Lung (tissue), 12 donors: ENCODE data around the gene TXNDC9. TPM values are rescaled to one million over a fixed set of nuclear protein-coding genes. Genes with fewer than 3 reads are reported as not detected.
"Not testable (repeated sequence)": the region's sequence is repeated elsewhere in the genome, so short reads cannot be mapped to it uniquely, and the experiment has no call there.

Experiments used
- ATAC-seq: fragments of 200-7000 bp; cut with Tn5 transposase; one replicate; pipeline ENCODE4 v1.9.1; 2020; ENCODE audit warnings: moderate number of reproducible peaks; ENCODE audit not compliant: insufficient read depth, low FRiP score
- DNase-seq, 3 donors: peaks; one replicate each; pipeline ENCODE4 v3.0.0-alpha.2; 2013 to 2017
- H3K27ac ChIP-seq, 2 donors: one replicate each; pipeline ENCODE4 v1.5.1; 2013; ENCODE audit warnings: mild to moderate bottlenecking in 2 of 2, moderate library complexity in 2 of 2, control low read depth in 1 of 2, inconsistent platforms in 1 of 2, low read depth in 1 of 2, low read length in 1 of 2
- H3K27me3 ChIP-seq, 3 donors: one replicate each; pipeline ENCODE4 v1.5.1; 2013; ENCODE audit warnings: low read length in 2 of 3; ENCODE audit not compliant: control insufficient read depth in 3 of 3, insufficient read depth in 3 of 3
- H3K36me3 ChIP-seq, 4 donors: one replicate each; pipeline ENCODE4 v1.5.1; 2013; ENCODE audit warnings: low read length in 4 of 4, mild to moderate bottlenecking in 1 of 4, moderate library complexity in 1 of 4; ENCODE audit not compliant: control insufficient read depth in 4 of 4, insufficient read depth in 4 of 4
- H3K4me1 ChIP-seq, 5 donors: one replicate each; pipeline ENCODE4 v1.5.1; 2013; ENCODE audit warnings: low read length in 5 of 5, mild to moderate bottlenecking in 2 of 5, moderate library complexity in 1 of 5; ENCODE audit not compliant: control insufficient read depth in 5 of 5, insufficient read depth in 5 of 5
- H3K4me3 ChIP-seq: one replicate; pipeline ENCODE4 v1.5.1; 2013; ENCODE audit warnings: mild to moderate bottlenecking, control low read depth, moderate library complexity
- H3K9ac ChIP-seq, 2 donors: one replicate each; pipeline ENCODE4 v1.5.1; 2013; ENCODE audit warnings: low read length in 2 of 2, control low read depth in 1 of 2; ENCODE audit not compliant: insufficient read depth in 1 of 2
- H3K9me3 ChIP-seq, 4 donors: one replicate each; pipeline ENCODE4 v1.5.1; 2013; ENCODE audit warnings: low read length in 3 of 4, mild to moderate bottlenecking in 1 of 4, moderate library complexity in 1 of 4; ENCODE audit not compliant: control insufficient read depth in 4 of 4, insufficient read depth in 3 of 4
- WGBS, 2 donors: extraction: QIAGEN DNeasy Blood & Tissue Kit; methylation state at CpG; one replicate each; pipeline ENCODE4 v1.1.7; 2013; 5-methylcytosine and 5-hydroxymethylcytosine counted together
- polyA plus RNA-seq, 2 donors: library from polyadenylated mRNA; stranded (reverse); fragments of 200-250 nt; gene quantifications; one replicate each; pipeline ENCODE4 v1.2.1, GENCODE V29; 2013
- total RNA-seq, 2 donors: library from RNA; depleted of rRNA in 1 of 2; stranded (reverse); fragments of >200 nt in 1 of 2; gene quantifications; one replicate each; pipeline ENCODE4 v1.2.1, GENCODE V29; 2014 to 2021
- TF ChIP-seq, protein P1 (sequence below): IDR thresholded peaks from 2 replicates; pipeline ENCODE4 v1.5.1; 2012; ENCODE audit warnings: mild to moderate bottlenecking; ENCODE audit errors: control extremely low read depth, extremely low read depth
- donor health status: control.
- donor health status: control.
- donor health status: Bipolar disorder and iron deficiency.
- donor health status: healthy.
- donor health status: DM: yes; HTN: yes; CAD: no.

The TXNDC9 gene
- total and polyA plus RNA-seq, 4 donors = 20.9 to 32.3 (median 27.4) TPM

DNA sequence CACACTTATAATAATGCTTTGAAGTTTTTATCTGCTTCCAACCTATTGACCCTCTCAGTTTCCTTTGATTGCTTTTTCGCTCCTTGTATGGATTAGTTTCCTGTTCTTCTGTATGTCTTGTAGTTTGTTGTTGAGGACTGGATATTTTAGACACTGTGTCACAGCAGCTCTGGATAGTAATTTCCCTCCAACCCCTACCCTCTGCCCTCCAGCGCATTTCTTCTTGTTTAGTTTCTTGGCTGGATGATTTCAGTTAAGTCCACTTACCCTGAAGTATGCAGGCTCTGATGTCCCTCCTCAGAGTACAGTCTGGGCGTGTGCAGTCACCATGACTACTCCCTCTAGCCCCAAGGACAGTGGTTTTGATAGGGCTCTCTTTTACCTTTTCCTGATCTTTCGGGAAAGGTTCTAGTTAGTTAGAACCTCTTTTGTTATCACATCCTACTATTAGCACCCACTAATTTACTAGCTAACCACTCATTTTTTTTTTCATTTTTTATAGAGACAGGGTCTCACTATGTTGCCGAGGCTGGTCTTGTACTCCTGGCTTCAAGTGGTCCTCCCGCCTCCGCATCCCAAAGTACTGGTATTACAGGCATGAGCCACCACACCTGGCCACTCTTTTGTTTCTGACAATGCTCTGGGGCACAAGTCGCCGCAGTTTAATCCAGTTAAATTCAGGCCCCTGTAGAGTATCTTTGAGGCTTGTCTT, 18.8 kb downstream of the TXNDC9 start:
- 87 to 94% methylated on average over 9 of the region's 9 CpGs for WGBS, 2 donors
- Histone ChIP-seq H3K4me3 (no peak overlapping the region), H3K9me3 (no peaks in the 10 kb centered on the region), H3K9ac (no peak overlapping the region), H3K27me3 (no peaks in the 10 kb centered on the region), H3K27ac (no peak overlapping the region), H3K4me1 (no peaks in the 10 kb centered on the region), H3K36me3 (peaks cover 3 to 26% (median 14%) of the 10 kb centered on the region in 4 donors)
- no peak for ATAC-seq
- peak in 1 of 3 donors; percentile 10 for DNase-seq
- TF ChIP-seq, protein P1, sequence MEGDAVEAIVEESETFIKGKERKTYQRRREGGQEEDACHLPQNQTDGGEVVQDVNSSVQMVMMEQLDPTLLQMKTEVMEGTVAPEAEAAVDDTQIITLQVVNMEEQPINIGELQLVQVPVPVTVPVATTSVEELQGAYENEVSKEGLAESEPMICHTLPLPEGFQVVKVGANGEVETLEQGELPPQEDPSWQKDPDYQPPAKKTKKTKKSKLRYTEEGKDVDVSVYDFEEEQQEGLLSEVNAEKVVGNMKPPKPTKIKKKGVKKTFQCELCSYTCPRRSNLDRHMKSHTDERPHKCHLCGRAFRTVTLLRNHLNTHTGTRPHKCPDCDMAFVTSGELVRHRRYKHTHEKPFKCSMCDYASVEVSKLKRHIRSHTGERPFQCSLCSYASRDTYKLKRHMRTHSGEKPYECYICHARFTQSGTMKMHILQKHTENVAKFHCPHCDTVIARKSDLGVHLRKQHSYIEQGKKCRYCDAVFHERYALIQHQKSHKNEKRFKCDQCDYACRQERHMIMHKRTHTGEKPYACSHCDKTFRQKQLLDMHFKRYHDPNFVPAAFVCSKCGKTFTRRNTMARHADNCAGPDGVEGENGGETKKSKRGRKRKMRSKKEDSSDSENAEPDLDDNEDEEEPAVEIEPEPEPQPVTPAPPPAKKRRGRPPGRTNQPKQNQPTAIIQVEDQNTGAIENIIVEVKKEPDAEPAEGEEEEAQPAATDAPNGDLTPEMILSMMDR = no peak

DNA sequence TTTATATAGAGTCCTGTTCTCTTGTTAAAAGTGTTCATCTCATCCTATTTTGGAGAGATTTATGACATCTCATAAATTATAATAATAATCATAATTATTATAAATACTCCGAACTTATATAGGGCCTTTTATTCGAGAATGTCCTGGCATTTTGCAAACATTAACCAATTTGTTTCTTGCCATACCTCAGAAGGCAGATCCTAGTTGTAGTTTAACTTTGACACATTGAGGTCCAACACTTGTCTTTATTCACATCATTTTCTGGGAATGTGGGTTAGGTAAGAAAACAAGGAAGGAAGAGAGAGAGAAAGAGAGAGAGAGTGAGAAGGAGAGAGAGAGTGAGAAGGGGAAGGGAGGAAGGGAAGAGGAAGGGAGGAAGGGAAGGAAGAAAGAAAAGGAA, 35.0 kb downstream of the TXNDC9 start, which contains the start of gene LYG1:
LYG1 (minus strand) TSS at position 101 of the 400 bp plus-strand sequence. CDS start 5,527 bp downstream, outside the sequence.
- H3K27me3 ChIP-seq, ATAC-seq, H3K4me3 ChIP-seq, H3K9me3 ChIP-seq, H3K27ac ChIP-seq, DNase-seq, H3K36me3 ChIP-seq, H3K9ac ChIP-seq, H3K4me1 ChIP-seq: not testable (repeated sequence)
- WGBS, 2 donors = 94 to 95% methylated on average over 2 of the region's 2 CpGs

DNA sequence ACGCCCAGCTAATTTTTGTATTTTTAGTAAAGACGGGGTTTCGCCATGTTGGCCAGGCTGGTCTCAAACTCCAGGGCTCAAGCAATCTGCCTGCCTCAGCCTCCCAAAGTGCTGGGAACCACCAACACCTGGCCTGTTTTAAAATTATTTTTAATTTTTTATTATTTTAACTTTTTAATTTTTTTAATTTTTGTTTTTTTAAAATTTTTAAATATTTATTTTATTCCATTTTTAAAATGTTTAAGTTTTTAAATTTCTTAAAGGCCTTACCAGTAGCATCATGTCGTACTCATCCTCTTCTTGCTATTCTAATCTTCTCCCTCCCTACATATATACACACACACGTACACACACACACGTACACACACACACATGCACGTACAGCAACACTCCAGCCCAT, 36.6 kb downstream of the TXNDC9 start:
- 95 to 97% methylated on average over 7 of the region's 7 CpGs for WGBS, 2 donors
- H3K4me1 ChIP-seq = no peaks in the 10 kb centered on the region
- no peak overlapping the region for H3K9ac ChIP-seq
- H3K27ac ChIP-seq = no peak overlapping the region
- no peak overlapping the region for H3K4me3 ChIP-seq
- no peak for ATAC-seq
- TF ChIP-seq, protein P1 = no peak
- no peak for DNase-seq
- no peaks in the 10 kb centered on the region for H3K27me3 ChIP-seq
- peaks cover 0 to 6% (median 3%) of the 10 kb centered on the region in 4 donors for H3K36me3 ChIP-seq
- no peaks in the 10 kb centered on the region for H3K9me3 ChIP-seq

DNA sequence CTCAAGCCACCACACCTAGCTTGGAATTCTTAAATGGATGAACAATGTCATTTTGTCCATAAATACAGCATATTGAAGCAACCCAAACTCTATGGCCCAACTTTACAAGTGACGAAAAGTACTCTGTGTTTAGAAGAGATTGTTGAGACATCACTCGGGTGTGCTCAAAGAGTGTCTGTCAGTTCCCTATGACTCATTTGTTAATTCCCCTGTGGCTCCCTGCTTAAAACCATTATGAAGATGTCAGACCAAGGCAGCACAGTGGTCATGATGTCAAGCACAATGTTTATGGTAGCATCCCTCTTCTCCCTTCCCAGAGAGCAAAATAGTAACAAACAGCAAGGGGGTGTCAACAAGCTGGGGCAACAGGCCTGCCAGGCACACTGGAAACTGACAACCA, 38.1 kb downstream of the TXNDC9 start:
- H3K27me3 ChIP-seq = no peaks in the 10 kb centered on the region
- TF ChIP-seq, protein P1 = no peak
- WGBS, 2 donors = 85 to 92% methylated on average over 2 of the region's 2 CpGs
- DNase-seq (no peak), ATAC-seq (no peak)
- H3K36me3 ChIP-seq = peaks cover 0 to 6% (median 3%) of the 10 kb centered on the region in 4 donors
- no peaks in the 10 kb centered on the region for H3K9me3 ChIP-seq
- no peak overlapping the region for H3K9ac ChIP-seq
- no peak overlapping the region for H3K4me3 ChIP-seq
- H3K4me1 ChIP-seq = no peaks in the 10 kb centered on the region
- no peak overlapping the region for H3K27ac ChIP-seq
